LHCN-M2 (cell line): ENCODE measurements around the gene CC2D1B. TPM values are rescaled to one million over a fixed set of nuclear protein-coding genes. Genes with fewer than 3 reads are reported as not detected.

Source experiments
- DNase-seq: peaks from one replicate; pipeline ENCODE4 v3.0.0-alpha.2; 2012; ENCODE audit warnings: low read depth
- total RNA-seq: library from RNA; depleted of rRNA; stranded (reverse); fragments of >200 nt; gene quantifications from 2 replicates; pipeline ENCODE4 v1.2.3, GENCODE V29; 2014

CC2D1B gene
- total RNA-seq, 1 experiment from 2014 or later, result 46.3 TPM

- no peak for DNase-seq
Measured at GRCh38 chr1:52359676-52360594, 6.1 kb downstream of the CC2D1B start.

- no peak for DNase-seq
Measured at GRCh38 chr1:52358851-52359497, 7.0 kb downstream of the CC2D1B start.

- DNase-seq, result no peak
Measured at GRCh38 chr1:52357397-52357796, 8.6 kb downstream of the CC2D1B start.

- DNase-seq, result no peak
Measured at GRCh38 chr1:52356818-52357355, 9.1 kb downstream of the CC2D1B start.

- DNase-seq, result no peak
Measured at GRCh38 chr1:52355847-52356505, 10.0 kb downstream of the CC2D1B start.

- no peak for DNase-seq
Measured at GRCh38 chr1:52355436-52355835, 10.6 kb downstream of the CC2D1B start.

- DNase-seq, result no peak
Measured at GRCh38 chr1:52352690-52353089, 13.3 kb downstream of the CC2D1B start.

GRCh38 chr1:52348704-52349300 is 17.2 kb downstream of the CC2D1B start:
- peak; percentile 53 for DNase-seq

GRCh38 chr1:52346653-52347052 is 19.4 kb downstream of the CC2D1B start:
- no peak for DNase-seq

- no peak for DNase-seq
Measured at GRCh38 chr1:52345252-52345651, 20.8 kb downstream of the CC2D1B start.

GRCh38 chr1:52343979-52344378 is 22.0 kb downstream of the CC2D1B start:
- DNase-seq, result no peak

- no peak for DNase-seq
Measured at GRCh38 chr1:52341655-52342260, 24.2 kb downstream of the CC2D1B start.

- DNase-seq, result no peak
Measured at GRCh38 chr1:52337439-52337838, 28.6 kb downstream of the CC2D1B start.

- DNase-seq, result peak; percentile 10
Measured at GRCh38 chr1:52334906-52335528, 31.0 kb downstream of the CC2D1B start.

- no peak for DNase-seq
Measured at GRCh38 chr1:52332411-52332810, 33.6 kb downstream of the CC2D1B start.

- DNase-seq, result no peak
Measured at GRCh38 chr1:52328615-52329014, 37.4 kb downstream of the CC2D1B start.

- DNase-seq, result no peak
Measured at GRCh38 chr1:52325786-52326185, 40.2 kb downstream of the CC2D1B start.

GRCh38 chr1:52323731-52324130 is 42.3 kb downstream of the CC2D1B start:
- no peak for DNase-seq

GRCh38 chr1:52321061-52321460 is 44.9 kb downstream of the CC2D1B start:
- no peak for DNase-seq

GRCh38 chr1:52306227-52307006 is 59.6 kb downstream of the CC2D1B start:
- DNase-seq, result no peak
